ENCODE measurements around the gene RNF19B. TPM values are rescaled to one million over a fixed set of nuclear protein-coding genes. Genes with fewer than 3 reads are reported as not detected.

The RNF19B gene, protein sequence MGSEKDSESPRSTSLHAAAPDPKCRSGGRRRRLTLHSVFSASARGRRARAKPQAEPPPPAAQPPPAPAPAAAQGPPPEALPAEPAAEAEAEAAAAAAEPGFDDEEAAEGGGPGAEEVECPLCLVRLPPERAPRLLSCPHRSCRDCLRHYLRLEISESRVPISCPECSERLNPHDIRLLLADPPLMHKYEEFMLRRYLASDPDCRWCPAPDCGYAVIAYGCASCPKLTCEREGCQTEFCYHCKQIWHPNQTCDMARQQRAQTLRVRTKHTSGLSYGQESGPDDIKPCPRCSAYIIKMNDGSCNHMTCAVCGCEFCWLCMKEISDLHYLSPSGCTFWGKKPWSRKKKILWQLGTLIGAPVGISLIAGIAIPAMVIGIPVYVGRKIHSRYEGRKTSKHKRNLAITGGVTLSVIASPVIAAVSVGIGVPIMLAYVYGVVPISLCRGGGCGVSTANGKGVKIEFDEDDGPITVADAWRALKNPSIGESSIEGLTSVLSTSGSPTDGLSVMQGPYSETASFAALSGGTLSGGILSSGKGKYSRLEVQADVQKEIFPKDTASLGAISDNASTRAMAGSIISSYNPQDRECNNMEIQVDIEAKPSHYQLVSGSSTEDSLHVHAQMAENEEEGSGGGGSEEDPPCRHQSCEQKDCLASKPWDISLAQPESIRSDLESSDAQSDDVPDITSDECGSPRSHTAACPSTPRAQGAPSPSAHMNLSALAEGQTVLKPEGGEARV
- 25.8 and 33.2 TPM in 2 replicates for total RNA-seq

DNA sequence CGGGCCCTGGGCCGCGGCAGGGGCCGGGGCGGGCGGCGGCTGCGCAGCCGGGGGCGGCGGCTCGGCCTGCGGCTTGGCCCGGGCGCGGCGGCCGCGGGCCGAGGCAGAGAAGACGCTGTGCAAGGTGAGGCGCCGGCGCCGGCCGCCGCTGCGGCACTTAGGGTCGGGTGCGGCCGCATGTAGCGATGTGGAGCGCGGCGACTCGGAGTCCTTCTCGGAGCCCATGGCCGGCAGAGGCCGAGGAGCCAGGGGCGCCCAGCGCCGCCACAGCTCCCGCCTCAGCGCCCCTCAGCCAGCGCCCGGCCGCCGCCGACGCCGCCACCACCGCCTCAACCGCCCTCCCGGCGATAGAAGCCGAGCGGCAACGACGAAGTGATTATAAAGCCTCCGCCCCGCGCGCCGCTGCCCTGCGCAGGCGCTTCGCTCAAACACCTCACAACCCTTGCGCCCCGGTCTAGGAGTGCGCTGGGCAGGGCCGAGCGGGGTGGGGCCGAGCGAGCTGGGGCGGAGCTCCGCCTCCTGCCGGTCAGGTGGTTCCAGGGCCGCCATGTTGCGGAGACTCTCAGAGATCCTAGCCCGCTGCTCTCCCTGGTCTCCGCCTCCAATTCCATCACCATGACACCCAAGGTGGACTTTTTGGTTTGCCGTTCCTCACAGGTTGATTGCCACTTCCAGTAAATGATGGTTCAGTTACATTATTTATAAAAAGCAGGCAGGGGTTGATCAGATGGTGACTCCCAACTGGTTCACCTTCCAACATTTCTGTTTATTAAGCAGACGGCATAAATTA, at the start of gene RNF19B:
Gene RNF19B, minus strand, starts transcription at position 349 of the 790 bp plus-strand sequence. Its CDS starts 124 bp downstream, at position 225.
- DNase-seq (ENCODE audit: low read depth) = no peak
- H3K4me3 ChIP-seq (ENCODE audit: low read depth, low read length) = peak within 1 kb of the TSS; percentile 84
- TF ChIP-seq, protein P1, sequence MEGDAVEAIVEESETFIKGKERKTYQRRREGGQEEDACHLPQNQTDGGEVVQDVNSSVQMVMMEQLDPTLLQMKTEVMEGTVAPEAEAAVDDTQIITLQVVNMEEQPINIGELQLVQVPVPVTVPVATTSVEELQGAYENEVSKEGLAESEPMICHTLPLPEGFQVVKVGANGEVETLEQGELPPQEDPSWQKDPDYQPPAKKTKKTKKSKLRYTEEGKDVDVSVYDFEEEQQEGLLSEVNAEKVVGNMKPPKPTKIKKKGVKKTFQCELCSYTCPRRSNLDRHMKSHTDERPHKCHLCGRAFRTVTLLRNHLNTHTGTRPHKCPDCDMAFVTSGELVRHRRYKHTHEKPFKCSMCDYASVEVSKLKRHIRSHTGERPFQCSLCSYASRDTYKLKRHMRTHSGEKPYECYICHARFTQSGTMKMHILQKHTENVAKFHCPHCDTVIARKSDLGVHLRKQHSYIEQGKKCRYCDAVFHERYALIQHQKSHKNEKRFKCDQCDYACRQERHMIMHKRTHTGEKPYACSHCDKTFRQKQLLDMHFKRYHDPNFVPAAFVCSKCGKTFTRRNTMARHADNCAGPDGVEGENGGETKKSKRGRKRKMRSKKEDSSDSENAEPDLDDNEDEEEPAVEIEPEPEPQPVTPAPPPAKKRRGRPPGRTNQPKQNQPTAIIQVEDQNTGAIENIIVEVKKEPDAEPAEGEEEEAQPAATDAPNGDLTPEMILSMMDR (conservative IDR thresholded peaks at IDR 0.05; ENCODE audit: low read depth, low read length) = no peak

DNA sequence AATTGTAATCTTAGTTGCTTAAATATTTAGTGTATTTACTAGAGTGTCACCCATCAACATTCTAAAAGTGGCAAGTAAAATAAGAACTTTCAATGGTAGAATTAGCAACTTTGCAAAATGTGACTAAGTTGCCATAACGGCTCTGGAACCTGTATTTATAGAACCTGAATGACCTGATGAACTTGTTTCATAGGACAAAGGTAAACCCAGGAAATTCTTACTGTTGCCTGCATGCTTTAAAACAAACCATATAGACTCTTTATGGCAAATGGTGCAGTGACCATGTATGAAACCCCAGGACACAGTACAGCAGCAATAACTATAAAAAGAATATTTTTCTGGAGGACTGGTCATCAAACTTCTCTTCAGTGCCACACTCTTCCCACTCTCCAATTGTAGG, 49.2 kb upstream of the RNF19B start:
- no peak for DNase-seq (ENCODE audit: low read depth)
- H3K4me3 ChIP-seq (ENCODE audit: low read depth, low read length) = no peak overlapping the region
- TF ChIP-seq, protein P1 (conservative IDR thresholded peaks at IDR 0.05; ENCODE audit: low read depth, low read length) = no peak

DNA sequence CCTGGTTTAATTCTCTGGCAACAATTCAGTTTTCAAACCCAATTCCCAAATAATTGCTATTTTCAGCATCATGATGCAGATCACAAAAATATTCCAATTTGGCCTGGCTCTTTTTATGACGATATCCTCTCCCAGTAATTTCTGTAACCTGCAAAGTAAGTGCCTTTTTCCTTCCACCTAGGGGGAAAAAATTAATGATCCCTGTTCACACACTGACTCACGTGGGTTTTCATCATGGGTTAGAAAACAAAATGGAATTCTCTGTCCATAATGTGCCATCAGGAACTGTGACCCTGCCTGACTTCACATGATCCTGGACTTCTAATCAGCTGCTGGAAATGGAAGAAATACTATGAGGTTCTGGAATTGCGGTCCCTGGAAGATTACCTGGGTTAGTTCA, 47.6 kb upstream of the RNF19B start:
- TF ChIP-seq, protein P1 (conservative IDR thresholded peaks at IDR 0.05; ENCODE audit: low read depth, low read length) = no peak
- H3K4me3 ChIP-seq (ENCODE audit: low read depth, low read length) = no peak overlapping the region
- DNase-seq (ENCODE audit: low read depth) = no peak

DNA sequence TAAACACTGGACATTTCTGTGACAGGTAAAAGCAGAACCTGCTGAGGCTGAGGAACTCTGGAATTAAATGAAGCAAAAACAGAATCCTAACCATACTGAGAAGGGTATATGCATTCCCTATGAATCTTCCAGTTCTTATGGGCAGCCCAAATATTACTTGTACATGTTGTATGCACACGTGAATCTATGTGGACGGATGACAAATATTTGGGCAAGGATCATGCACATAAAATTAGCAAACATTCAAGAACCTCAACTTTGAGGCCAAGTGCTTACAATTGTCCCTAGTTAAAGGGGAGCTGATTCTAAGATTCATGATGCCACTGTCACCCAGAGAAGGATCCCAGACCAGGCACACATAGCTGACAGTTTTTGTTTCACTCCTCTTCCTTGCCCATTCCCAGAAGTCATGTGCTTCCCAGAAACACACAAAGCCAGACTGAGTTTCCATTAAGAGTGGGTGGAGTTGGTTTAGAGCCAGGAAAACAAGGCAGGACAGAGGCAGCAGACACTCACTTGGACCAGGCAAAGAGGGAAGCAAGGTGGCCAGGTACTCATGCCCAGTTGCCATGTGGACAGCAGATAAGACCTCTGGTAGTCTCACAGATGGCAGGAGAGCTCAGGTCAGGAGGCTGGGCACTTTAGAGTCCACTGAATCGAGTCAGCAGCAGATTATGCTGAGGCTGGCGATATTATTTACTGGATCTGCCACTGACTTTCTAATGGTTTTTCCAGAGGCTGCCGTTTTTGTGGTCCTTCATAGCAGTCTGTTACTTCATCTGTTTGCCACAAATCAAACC, 46.5 kb upstream of the RNF19B start:
- H3K4me3 ChIP-seq (ENCODE audit: low read depth, low read length) = no peak overlapping the region
- TF ChIP-seq, protein P1 (conservative IDR thresholded peaks at IDR 0.05; ENCODE audit: low read depth, low read length) = no peak
- no peak for DNase-seq (ENCODE audit: low read depth)

DNA sequence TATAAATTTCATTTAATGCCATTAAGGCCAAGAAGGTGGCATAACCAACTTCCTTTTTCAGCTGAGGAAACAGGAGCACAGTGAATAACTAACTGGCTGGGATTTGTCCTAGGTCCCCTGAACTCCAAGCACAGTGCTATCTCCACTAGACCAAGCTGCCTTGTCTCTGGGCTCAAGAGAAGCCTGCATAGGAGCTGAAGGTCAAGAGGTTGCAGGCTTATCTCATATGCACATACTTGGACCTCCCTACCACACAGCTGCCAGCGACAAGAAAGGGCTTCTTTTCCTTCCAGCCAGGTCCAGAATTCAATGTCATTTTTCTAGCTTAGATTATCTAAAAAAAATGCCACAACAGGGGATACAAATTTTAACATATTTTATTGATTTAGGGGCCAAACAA, 45.0 kb upstream of the RNF19B start:
- no peak for DNase-seq (ENCODE audit: low read depth)
- no peak overlapping the region for H3K4me3 ChIP-seq (ENCODE audit: low read depth, low read length)
- TF ChIP-seq, protein P1 (conservative IDR thresholded peaks at IDR 0.05; ENCODE audit: low read depth, low read length) = no peak
